Neutrophil (primary cell): ENCODE data around the gene ZNF670.

ENCODE experiments used
- H3K27ac ChIP-seq: fragments of 200-600 bp; sonication (generic); 2 replicates; pipeline ENCODE4 v1.5.1; 2016; ENCODE audit warnings: mild to moderate bottlenecking, moderate library complexity
- H3K27me3 ChIP-seq: fragments of 200-600 bp; sonication (generic); 2 replicates; pipeline ENCODE4 v1.6.0; 2016; ENCODE audit warnings: mild to moderate bottlenecking
- H3K36me3 ChIP-seq: fragments of 200-600 bp; sonication (generic); 2 replicates; pipeline ENCODE4 v1.5.1; 2017
- H3K4me1 ChIP-seq, 2 experiments: fragments of 200-600 bp in 1 of 2; sonication (generic) in 1 of 2; 1 replicate in 1 of 2; 2 replicates in 1 of 2; pipeline versions ENCODE4 v1.5.1 to v1.6.1; 2013 to 2016; ENCODE audit warnings: low read depth in 1 of 2, low read length in 1 of 2, mild to moderate bottlenecking in 1 of 2, moderate library complexity in 1 of 2; ENCODE audit not compliant: control insufficient read depth in 1 of 2, insufficient read depth in 1 of 2
- H3K4me3 ChIP-seq, 2 experiments: fragments of 200-600 bp in 1 of 2; sonication (generic) in 1 of 2; 1 replicate in 1 of 2; 2 replicates in 1 of 2; pipeline ENCODE4 v1.5.1; 2013 to 2016; ENCODE audit warnings: low read depth in 1 of 2, low read length in 1 of 2, mild to moderate bottlenecking in 1 of 2, moderate library complexity in 1 of 2
- H3K9me3 ChIP-seq: fragments of 200-600 bp; sonication (generic); 2 replicates; pipeline ENCODE4 v1.5.1; 2016
- TF ChIP-seq, protein P1 (sequence below): fragments of 200-600 bp; sonication (generic); IDR thresholded peaks from 2 replicates; pipeline ENCODE4 v1.5.1; 2016; ENCODE audit warnings: antibody characterized with exemption

ZNF670 gene

DNA sequence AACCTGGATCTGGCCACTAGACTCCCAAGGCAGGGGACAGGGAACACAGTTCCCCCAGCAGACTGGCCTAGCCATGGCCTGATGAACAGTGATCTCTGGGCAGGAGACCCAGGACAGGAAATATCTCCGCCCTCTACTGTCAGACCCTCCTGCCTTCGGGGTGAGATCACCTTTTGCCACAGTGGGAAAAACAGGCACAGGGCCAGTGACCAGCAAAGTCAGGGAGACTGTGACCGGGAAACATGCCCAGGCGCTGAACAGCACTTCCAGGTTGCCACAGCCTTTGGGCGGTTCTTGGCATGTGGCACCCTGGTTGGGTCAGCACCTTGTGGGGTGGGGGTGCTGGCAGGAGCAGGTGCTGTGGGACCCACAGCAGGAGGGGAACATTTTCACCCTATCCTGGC, 34.5 kb upstream of the ZNF670 start:
- no peaks in the 10 kb centered on the region for H3K36me3 ChIP-seq
- H3K27ac ChIP-seq, result no peak overlapping the region
- TF ChIP-seq, protein P1, sequence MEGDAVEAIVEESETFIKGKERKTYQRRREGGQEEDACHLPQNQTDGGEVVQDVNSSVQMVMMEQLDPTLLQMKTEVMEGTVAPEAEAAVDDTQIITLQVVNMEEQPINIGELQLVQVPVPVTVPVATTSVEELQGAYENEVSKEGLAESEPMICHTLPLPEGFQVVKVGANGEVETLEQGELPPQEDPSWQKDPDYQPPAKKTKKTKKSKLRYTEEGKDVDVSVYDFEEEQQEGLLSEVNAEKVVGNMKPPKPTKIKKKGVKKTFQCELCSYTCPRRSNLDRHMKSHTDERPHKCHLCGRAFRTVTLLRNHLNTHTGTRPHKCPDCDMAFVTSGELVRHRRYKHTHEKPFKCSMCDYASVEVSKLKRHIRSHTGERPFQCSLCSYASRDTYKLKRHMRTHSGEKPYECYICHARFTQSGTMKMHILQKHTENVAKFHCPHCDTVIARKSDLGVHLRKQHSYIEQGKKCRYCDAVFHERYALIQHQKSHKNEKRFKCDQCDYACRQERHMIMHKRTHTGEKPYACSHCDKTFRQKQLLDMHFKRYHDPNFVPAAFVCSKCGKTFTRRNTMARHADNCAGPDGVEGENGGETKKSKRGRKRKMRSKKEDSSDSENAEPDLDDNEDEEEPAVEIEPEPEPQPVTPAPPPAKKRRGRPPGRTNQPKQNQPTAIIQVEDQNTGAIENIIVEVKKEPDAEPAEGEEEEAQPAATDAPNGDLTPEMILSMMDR, result no peak
- H3K27me3 ChIP-seq, result peaks cover 71% of the 10 kb centered on the region
- no peak overlapping the region for H3K4me3 ChIP-seq
- no peaks in the 10 kb centered on the region for H3K9me3 ChIP-seq
- peaks cover 11 to 18% of the 10 kb centered on the region in 2 experiments for H3K4me1 ChIP-seq

DNA sequence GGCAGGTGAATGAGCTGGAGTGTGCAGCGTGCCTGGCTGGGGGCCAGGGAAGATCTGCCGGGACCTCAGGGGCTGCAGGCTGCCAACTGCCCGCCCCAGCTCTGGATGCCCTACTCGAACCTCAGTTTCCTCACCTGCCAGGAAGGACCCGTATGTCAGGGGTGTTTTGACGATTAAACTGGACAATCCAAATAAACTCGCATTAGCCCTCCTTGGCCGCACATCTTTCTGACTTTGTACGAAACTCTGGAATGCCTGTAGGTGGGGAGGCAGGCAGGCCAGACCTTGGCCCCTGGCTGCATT, 33.8 kb upstream of the ZNF670 start:
- Histone ChIP-seq H3K4me1 (peaks cover 11 to 18% of the 10 kb centered on the region in 2 experiments), H3K36me3 (no peaks in the 10 kb centered on the region), H3K9me3 (no peaks in the 10 kb centered on the region), H3K27ac (no peak overlapping the region), H3K27me3 (peaks cover 78% of the 10 kb centered on the region), H3K4me3 (peak overlapping the region; percentile 64 to 68)
- TF ChIP-seq, protein P1, result no peak

DNA sequence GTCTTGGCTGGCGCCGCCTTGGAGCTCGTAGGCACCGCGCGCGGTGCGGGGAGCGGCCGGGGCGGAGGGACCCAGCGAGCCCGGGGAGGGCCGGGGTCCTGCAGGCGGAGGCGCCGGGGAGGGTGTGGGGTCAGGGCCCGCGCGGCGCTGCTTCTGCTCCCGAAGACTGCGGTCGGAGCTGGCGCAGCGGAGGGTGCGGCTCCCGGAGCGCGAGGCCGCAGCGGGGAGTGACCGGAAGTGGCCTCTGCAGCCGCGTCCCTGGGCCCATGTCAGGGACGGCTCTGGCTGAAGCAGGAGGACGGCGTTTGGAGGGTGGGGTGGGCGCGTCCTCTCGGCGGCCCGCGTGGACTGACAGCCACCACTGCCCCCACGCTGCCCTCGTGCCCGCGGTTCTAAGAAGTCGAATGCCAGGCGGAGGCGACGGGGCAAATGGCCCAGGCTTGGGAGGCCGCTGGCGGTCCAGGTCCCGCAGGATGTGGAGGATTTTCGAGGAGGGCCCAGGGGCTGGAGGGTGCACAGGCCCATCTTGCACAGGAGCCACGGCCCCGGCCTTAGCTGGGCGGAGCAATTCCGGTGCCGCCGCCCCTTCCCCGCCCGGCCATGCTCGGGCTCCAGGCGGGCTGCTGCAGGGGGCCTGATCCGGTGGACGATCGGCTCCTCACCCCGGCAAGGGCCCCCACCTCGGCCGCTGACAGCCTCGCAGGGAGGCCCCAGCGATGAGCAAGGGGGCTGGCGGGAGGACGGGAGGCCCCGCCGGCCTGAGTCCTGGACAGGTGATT, 33.3 kb upstream of the ZNF670 start:
- Histone ChIP-seq H3K4me3 (peak overlapping the region; percentile 64 to 68), H3K36me3 (no peaks in the 10 kb centered on the region), H3K27ac (no peak overlapping the region), H3K9me3 (no peaks in the 10 kb centered on the region), H3K4me1 (peaks cover 11 to 18% of the 10 kb centered on the region in 2 experiments), H3K27me3 (peaks cover 83% of the 10 kb centered on the region)
- TF ChIP-seq, protein P1, result no peak

DNA sequence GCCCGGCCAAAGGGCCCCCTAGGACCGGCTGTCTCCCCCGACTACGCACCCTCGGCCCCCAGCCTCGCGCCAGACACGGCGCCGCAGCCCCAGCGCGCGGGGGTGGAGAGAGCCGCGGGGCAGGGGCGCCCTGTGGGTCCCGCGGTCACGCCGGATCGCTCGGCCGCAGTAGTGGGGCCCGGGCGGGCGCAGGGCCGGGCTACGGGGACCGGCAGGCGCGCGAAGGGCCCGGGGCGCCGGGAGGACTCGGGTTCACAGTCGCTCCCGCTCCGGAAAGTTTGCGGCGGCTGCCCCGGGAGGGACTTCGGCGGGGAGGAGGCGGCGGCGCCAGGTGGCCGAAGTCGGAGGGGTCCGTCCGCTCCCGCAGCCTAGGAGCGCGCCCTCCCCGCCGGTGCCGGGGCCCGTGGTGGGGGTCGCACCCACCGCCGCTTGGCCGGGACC, 32.7 kb upstream of the ZNF670 start:
- TF ChIP-seq, protein P1, result no peak
- H3K4me3 ChIP-seq, result peak overlapping the region; percentile 64 to 68
- H3K27me3 ChIP-seq, result peaks cover 87% of the 10 kb centered on the region
- H3K4me1 ChIP-seq, result peaks cover 11 to 18% of the 10 kb centered on the region in 2 experiments
- no peak overlapping the region for H3K27ac ChIP-seq
- no peaks in the 10 kb centered on the region for H3K36me3 ChIP-seq
- H3K9me3 ChIP-seq, result no peaks in the 10 kb centered on the region

DNA sequence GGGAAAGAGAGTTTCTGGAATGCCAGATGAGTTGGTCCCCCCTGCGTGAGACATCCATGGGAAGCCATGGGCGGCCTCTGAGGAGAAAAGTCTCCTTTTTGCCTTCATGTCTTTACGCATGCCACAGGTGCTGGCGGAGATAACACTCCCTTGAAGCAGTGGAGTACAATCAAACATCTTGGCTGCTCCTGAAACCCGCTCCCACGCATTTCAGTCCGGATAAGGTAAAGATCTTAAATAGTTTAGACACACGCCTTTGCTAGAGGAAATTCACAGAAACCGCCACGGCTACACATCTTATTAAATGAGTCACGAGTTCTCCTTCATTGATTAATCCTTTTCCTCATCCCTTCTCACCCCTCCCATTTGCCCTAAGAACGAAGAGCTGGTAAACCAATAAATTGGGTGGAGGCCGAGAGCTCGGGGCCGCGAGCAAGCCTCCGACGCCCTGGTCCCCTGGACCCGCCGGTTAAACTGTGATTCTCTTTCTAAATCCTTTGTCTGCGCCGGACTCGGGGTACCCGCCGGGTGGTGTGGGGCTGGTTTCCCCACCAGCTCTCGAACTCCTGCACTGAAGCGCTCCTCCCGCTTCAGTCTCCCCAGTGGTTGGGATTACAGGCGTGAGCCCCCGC, 32.1 kb upstream of the ZNF670 start:
- TF ChIP-seq, protein P1, result no peak
- peaks cover 11 to 18% of the 10 kb centered on the region in 2 experiments for H3K4me1 ChIP-seq
- H3K27ac ChIP-seq, result no peak overlapping the region
- H3K27me3 ChIP-seq, result peaks cover 87% of the 10 kb centered on the region
- no peaks in the 10 kb centered on the region for H3K9me3 ChIP-seq
- H3K4me3 ChIP-seq, result peak overlapping the region; percentile 64 to 68
- no peaks in the 10 kb centered on the region for H3K36me3 ChIP-seq
